ENCODE results near the gene WFDC6. TPM values are rescaled to one million over a fixed set of nuclear protein-coding genes. Genes with fewer than 3 reads are reported as not detected.

WFDC6 gene
- polyA plus RNA-seq, 1 donor (not counting 4 experiments of a cell fraction or from before 2014, with no cell fraction given): not detected

GRCh38 chr20:45579184-45579583 lies 39.9 kb upstream of the WFDC6 start, which contains the start of gene WFDC8:
TSS of gene WFDC8 (minus strand) at chr20:45579284. CDS start at chr20:45579247, 37 bp downstream.
- dilution Hi-C loops (cut with MboI; ENCODE audit: extremely low pct_ligation_motif_present, low sequenced_read_pairs): no loop called here
- H3K27ac ChIP-seq (ENCODE audit: control insufficient read depth, insufficient read depth, low read length): no peak within 1 kb of the TSS
- H3K9ac ChIP-seq (ENCODE audit: control insufficient read depth, extremely low read depth, insufficient read depth, low read length): no peak within 1 kb of the TSS
- H3K4me2 ChIP-seq (ENCODE audit: control insufficient read depth, extremely low read depth, insufficient read depth, low read depth, low read length): no peak within 1 kb of the TSS
- no peak within 1 kb of the TSS for H2AFZ ChIP-seq (ENCODE audit: control insufficient read depth, low read length)
- no peaks in the 10 kb centered on the region for H3K36me3 ChIP-seq (ENCODE audit: control insufficient read depth in 2 of 2, extremely low read depth in 1 of 2, insufficient read depth in 2 of 2, low read length in 2 of 2)
- no peaks in the 10 kb centered on the region for H3K27me3 ChIP-seq (ENCODE audit: control insufficient read depth, extremely low read depth, insufficient read depth, low read length)
- no peak for FAIRE-seq
- H3K9me1 ChIP-seq (ENCODE audit: control insufficient read depth, extremely low read depth, insufficient read depth, low read length): no peaks in the 10 kb centered on the region
- no peak within 1 kb of the TSS for H3K4me3 ChIP-seq (ENCODE audit: control insufficient read depth in 2 of 3, extremely low read depth in 1 of 3, insufficient read depth in 2 of 3, low read depth in 1 of 3, low read length in 3 of 3)
- DNase-seq (ENCODE audit: low read depth, low spot score): no peak
- H4K20me1 ChIP-seq (ENCODE audit: control insufficient read depth, extremely low read depth, insufficient read depth, low read length): no peaks in the 10 kb centered on the region
- TF ChIP-seq, protein P1, sequence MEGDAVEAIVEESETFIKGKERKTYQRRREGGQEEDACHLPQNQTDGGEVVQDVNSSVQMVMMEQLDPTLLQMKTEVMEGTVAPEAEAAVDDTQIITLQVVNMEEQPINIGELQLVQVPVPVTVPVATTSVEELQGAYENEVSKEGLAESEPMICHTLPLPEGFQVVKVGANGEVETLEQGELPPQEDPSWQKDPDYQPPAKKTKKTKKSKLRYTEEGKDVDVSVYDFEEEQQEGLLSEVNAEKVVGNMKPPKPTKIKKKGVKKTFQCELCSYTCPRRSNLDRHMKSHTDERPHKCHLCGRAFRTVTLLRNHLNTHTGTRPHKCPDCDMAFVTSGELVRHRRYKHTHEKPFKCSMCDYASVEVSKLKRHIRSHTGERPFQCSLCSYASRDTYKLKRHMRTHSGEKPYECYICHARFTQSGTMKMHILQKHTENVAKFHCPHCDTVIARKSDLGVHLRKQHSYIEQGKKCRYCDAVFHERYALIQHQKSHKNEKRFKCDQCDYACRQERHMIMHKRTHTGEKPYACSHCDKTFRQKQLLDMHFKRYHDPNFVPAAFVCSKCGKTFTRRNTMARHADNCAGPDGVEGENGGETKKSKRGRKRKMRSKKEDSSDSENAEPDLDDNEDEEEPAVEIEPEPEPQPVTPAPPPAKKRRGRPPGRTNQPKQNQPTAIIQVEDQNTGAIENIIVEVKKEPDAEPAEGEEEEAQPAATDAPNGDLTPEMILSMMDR (optimal IDR thresholded peaks at IDR 0.05 in 1 of 3, IDR thresholded peaks at IDR 0.05 in 1 of 3, conservative IDR thresholded peaks at IDR 0.05 in 1 of 3; ENCODE audit: extremely low read depth in 1 of 3, insufficient read depth in 2 of 3, low read length in 3 of 3): no peak
- TF ChIP-seq EZH2 (IDR thresholded peaks at IDR 0.05; ENCODE audit: low read length): no peak
- no peaks in the 10 kb centered on the region for H3K9me3 ChIP-seq (ENCODE audit: control insufficient read depth, low read depth, low read length)
- H3K79me2 ChIP-seq (ENCODE audit: control insufficient read depth, insufficient read depth, low read length): no peaks in the 10 kb centered on the region
- no peaks in the 10 kb centered on the region for H3K4me1 ChIP-seq (ENCODE audit: control insufficient read depth, extremely low read depth, insufficient read depth, low read length)

- H3K4me1 ChIP-seq (ENCODE audit: control insufficient read depth, extremely low read depth, insufficient read depth, low read length): no peaks in the 10 kb centered on the region
- no peaks in the 10 kb centered on the region for H3K9me1 ChIP-seq (ENCODE audit: control insufficient read depth, extremely low read depth, insufficient read depth, low read length)
- dilution Hi-C loops (cut with MboI; ENCODE audit: extremely low pct_ligation_motif_present, low sequenced_read_pairs): no loop called here
- DNase-seq (ENCODE audit: low read depth, low spot score) (no peak), FAIRE-seq (no peak)
- TF ChIP-seq, protein P1 (optimal IDR thresholded peaks at IDR 0.05 in 1 of 3, IDR thresholded peaks at IDR 0.05 in 1 of 3, conservative IDR thresholded peaks at IDR 0.05 in 1 of 3; ENCODE audit: extremely low read depth in 1 of 3, insufficient read depth in 2 of 3, low read length in 3 of 3): no peak
- TF ChIP-seq EZH2 (IDR thresholded peaks at IDR 0.05; ENCODE audit: low read length): no peak
- no peaks in the 10 kb centered on the region for H3K36me3 ChIP-seq (ENCODE audit: control insufficient read depth in 2 of 2, extremely low read depth in 1 of 2, insufficient read depth in 2 of 2, low read length in 2 of 2)
- no peak overlapping the region for H2AFZ ChIP-seq (ENCODE audit: control insufficient read depth, low read length)
- H3K27ac ChIP-seq (ENCODE audit: control insufficient read depth, insufficient read depth, low read length): no peak overlapping the region
- H4K20me1 ChIP-seq (ENCODE audit: control insufficient read depth, extremely low read depth, insufficient read depth, low read length): no peaks in the 10 kb centered on the region
- no peak overlapping the region for H3K9ac ChIP-seq (ENCODE audit: control insufficient read depth, extremely low read depth, insufficient read depth, low read length)
- no peaks in the 10 kb centered on the region for H3K9me3 ChIP-seq (ENCODE audit: control insufficient read depth, low read depth, low read length)
- H3K4me2 ChIP-seq (ENCODE audit: control insufficient read depth, extremely low read depth, insufficient read depth, low read depth, low read length): no peak overlapping the region
- H3K4me3 ChIP-seq (ENCODE audit: control insufficient read depth in 2 of 3, extremely low read depth in 1 of 3, insufficient read depth in 2 of 3, low read depth in 1 of 3, low read length in 3 of 3): no peak overlapping the region
- H3K79me2 ChIP-seq (ENCODE audit: control insufficient read depth, insufficient read depth, low read length): no peaks in the 10 kb centered on the region
- no peaks in the 10 kb centered on the region for H3K27me3 ChIP-seq (ENCODE audit: control insufficient read depth, extremely low read depth, insufficient read depth, low read length)
These were observed 38.9 kb upstream of the WFDC6 start for GRCh38 chr20:45578231-45578630.

All from keratinocyte (primary cell).